ENCODE results near the gene CYP4B1. TPM values are rescaled to one million over a fixed set of nuclear protein-coding genes. Genes with fewer than 3 reads are reported as not detected.

The CYP4B1 gene
- total and polyA plus RNA-seq, 2 donors (not counting 3 experiments of a cell fraction or from before 2014, with no cell fraction given) = not detected

GRCh38 chr1:46804027-46804889 is 5.4 kb downstream of the CYP4B1 start:
- Histone ChIP-seq H3K27ac (ENCODE audit: insufficient read depth, low read depth, low read length) (no peak overlapping the region), H3K27me3 (ENCODE audit: control insufficient read depth in 2 of 2, insufficient read depth in 2 of 2, low read length in 2 of 2) (no peaks in the 10 kb centered on the region), H4K20me1 (replicated peaks; ENCODE audit: control insufficient read depth, extremely low read depth, insufficient read depth, low read length) (no peaks in the 10 kb centered on the region), H3K9me3 (replicated peaks; ENCODE audit: control insufficient read depth, insufficient read depth, low read length) (no peaks in the 10 kb centered on the region), H3K36me3 (ENCODE audit: control insufficient read depth in 2 of 2, extremely low read depth in 1 of 2, insufficient read depth in 2 of 2, low read length in 2 of 2) (no peaks in the 10 kb centered on the region), H3K4me2 (ENCODE audit: insufficient read depth, low read length) (no peak overlapping the region), H3K9me1 (replicated peaks; ENCODE audit: control insufficient read depth, extremely low read depth, insufficient read depth, low read length) (no peaks in the 10 kb centered on the region), H2AFZ (ENCODE audit: low read depth, low read length) (no peak overlapping the region), H3K9ac (replicated peaks; ENCODE audit: extremely low read depth, insufficient read depth, low read length) (no peak overlapping the region), H3K4me1 (ENCODE audit: control insufficient read depth, extremely low read depth, insufficient read depth, low read length) (no peaks in the 10 kb centered on the region), H3K4me3 (replicated peaks in 1 of 3; ENCODE audit: insufficient read depth in 1 of 3, low read depth in 1 of 3, low read length in 3 of 3) (no peak overlapping the region), H3K79me2 (ENCODE audit: control insufficient read depth, insufficient read depth, low read length) (no peaks in the 10 kb centered on the region)
- DNase-seq (ENCODE audit: low read depth, low spot score) = no peak
- TF ChIP-seq MYC (IDR thresholded peaks at IDR 0.05; ENCODE audit: low read depth, low read length) = no peak
- TF ChIP-seq POLR2A (IDR thresholded peaks at IDR 0.05; ENCODE audit: low read depth, low read length) = no peak
- TF ChIP-seq EZH2 (IDR thresholded peaks at IDR 0.05; ENCODE audit: borderline replicate concordance, low read depth, low read length, severe bottlenecking) = no peak
- TF ChIP-seq CTCF (IDR thresholded peaks at IDR 0.05; ENCODE audit: extremely low read depth in 1 of 2, insufficient read depth in 1 of 2, low read depth in 1 of 2, low read length in 2 of 2) = no peak
- TF ChIP-seq GATA2 (IDR thresholded peaks at IDR 0.05; ENCODE audit: insufficient read depth, insufficient read length, low read depth, low read length) = no peak
- TF ChIP-seq JUN (IDR thresholded peaks at IDR 0.05; ENCODE audit: borderline replicate concordance, insufficient read depth, insufficient read length, low read depth) = no peak
- TF ChIP-seq POLR2AphosphoS5 (IDR thresholded peaks at IDR 0.05; ENCODE audit: insufficient read depth, low read depth, low read length) = no peak
- TF ChIP-seq, protein P1, sequence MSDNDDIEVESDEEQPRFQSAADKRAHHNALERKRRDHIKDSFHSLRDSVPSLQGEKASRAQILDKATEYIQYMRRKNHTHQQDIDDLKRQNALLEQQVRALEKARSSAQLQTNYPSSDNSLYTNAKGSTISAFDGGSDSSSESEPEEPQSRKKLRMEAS (IDR thresholded peaks at IDR 0.05; ENCODE audit: insufficient read depth, insufficient read length) = no peak
- TF ChIP-seq FOS (IDR thresholded peaks at IDR 0.05; ENCODE audit: borderline replicate concordance, insufficient read depth, low read length) = no peak
- ChIA-PET CTCF (no interaction called here), POLR2A (no interaction called here)
- intact Hi-C loops (cut with micrococcal nuclease) (no loop called here), dilution Hi-C loops (cut with MboI; ENCODE audit: extremely low pct_ligation_motif_present, low sequenced_read_pairs) (no loop called here)
- BruUV-seq (replicated peaks) = no TSS peak
- FAIRE-seq = no peak
